ENCODE data around the gene PUS10. TPM values are rescaled to one million over a fixed set of nuclear protein-coding genes. Genes with fewer than 3 reads are reported as not detected.

The PUS10 gene
- total and polyA plus RNA-seq, 2 experiments from 2014 or later, result 2.2 to 2.5 TPM

DNA sequence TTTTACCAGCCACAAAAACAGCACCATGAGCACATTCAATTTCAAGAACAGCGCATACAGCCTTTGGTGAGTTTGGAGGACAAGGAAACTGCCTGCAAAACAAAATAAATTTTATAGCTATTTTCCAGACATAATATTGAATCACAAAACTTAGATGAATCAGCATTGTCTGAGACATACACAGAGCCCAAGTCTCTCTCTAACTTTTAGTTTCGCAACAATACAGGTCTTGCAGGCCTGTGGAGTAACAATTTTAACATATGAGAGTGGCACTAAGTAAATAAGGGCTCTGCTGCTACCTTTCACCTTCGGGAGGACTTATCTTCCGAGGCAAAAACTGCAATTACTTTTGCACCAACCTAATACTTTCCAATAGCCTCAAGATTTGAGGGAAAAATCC lies 56.6 kb downstream of the PUS10 start:
- H3K27me3 Mint-ChIP-seq (ENCODE audit: insufficient read depth, low read depth, poor library complexity), result peaks cover 1% of the 10 kb centered on the region
- Histone ChIP-seq H3K9me2 (ENCODE audit: insufficient read depth) (no peaks in the 10 kb centered on the region), H3K27me3 (ENCODE audit: insufficient read depth) (no peaks in the 10 kb centered on the region), H3K4me3 (no peak overlapping the region), H3K4me1 (ENCODE audit: insufficient read depth) (peaks cover 15% of the 10 kb centered on the region; the same call in 1 of the 2 replicates), H3K79me2 (replicated peaks; ENCODE audit: insufficient read depth) (no peaks in the 10 kb centered on the region), H4K20me1 (replicated peaks; ENCODE audit: insufficient read depth) (no peaks in the 10 kb centered on the region), H2AFZ (no peak overlapping the region), H3F3A (replicated peaks; ENCODE audit: low read depth) (no peaks in the 10 kb centered on the region), H3K27ac (ENCODE audit: low read depth) (no peak overlapping the region), H3K36me3 (ENCODE audit: insufficient read depth) (no peaks in the 10 kb centered on the region), H3K4me2 (no peak overlapping the region)
- H3K9me3 Mint-ChIP-seq, result no peaks in the 10 kb centered on the region
- H3K27ac Mint-ChIP-seq, result no peak overlapping the region
- H3K36me3 Mint-ChIP-seq (ENCODE audit: low read depth), result no peaks in the 10 kb centered on the region
- H3K4me1 Mint-ChIP-seq, result peaks cover 17% of the 10 kb centered on the region; the same call in 2 of the 3 replicates
- H3K4me3 Mint-ChIP-seq, result no peak overlapping the region
- ATAC-seq, result no peak
- TF ChIP-seq EZH2 (IDR thresholded peaks at IDR 0.05; ENCODE audit: low read depth, unreplicated experiment), result no peak
- TF ChIP-seq, protein P1, sequence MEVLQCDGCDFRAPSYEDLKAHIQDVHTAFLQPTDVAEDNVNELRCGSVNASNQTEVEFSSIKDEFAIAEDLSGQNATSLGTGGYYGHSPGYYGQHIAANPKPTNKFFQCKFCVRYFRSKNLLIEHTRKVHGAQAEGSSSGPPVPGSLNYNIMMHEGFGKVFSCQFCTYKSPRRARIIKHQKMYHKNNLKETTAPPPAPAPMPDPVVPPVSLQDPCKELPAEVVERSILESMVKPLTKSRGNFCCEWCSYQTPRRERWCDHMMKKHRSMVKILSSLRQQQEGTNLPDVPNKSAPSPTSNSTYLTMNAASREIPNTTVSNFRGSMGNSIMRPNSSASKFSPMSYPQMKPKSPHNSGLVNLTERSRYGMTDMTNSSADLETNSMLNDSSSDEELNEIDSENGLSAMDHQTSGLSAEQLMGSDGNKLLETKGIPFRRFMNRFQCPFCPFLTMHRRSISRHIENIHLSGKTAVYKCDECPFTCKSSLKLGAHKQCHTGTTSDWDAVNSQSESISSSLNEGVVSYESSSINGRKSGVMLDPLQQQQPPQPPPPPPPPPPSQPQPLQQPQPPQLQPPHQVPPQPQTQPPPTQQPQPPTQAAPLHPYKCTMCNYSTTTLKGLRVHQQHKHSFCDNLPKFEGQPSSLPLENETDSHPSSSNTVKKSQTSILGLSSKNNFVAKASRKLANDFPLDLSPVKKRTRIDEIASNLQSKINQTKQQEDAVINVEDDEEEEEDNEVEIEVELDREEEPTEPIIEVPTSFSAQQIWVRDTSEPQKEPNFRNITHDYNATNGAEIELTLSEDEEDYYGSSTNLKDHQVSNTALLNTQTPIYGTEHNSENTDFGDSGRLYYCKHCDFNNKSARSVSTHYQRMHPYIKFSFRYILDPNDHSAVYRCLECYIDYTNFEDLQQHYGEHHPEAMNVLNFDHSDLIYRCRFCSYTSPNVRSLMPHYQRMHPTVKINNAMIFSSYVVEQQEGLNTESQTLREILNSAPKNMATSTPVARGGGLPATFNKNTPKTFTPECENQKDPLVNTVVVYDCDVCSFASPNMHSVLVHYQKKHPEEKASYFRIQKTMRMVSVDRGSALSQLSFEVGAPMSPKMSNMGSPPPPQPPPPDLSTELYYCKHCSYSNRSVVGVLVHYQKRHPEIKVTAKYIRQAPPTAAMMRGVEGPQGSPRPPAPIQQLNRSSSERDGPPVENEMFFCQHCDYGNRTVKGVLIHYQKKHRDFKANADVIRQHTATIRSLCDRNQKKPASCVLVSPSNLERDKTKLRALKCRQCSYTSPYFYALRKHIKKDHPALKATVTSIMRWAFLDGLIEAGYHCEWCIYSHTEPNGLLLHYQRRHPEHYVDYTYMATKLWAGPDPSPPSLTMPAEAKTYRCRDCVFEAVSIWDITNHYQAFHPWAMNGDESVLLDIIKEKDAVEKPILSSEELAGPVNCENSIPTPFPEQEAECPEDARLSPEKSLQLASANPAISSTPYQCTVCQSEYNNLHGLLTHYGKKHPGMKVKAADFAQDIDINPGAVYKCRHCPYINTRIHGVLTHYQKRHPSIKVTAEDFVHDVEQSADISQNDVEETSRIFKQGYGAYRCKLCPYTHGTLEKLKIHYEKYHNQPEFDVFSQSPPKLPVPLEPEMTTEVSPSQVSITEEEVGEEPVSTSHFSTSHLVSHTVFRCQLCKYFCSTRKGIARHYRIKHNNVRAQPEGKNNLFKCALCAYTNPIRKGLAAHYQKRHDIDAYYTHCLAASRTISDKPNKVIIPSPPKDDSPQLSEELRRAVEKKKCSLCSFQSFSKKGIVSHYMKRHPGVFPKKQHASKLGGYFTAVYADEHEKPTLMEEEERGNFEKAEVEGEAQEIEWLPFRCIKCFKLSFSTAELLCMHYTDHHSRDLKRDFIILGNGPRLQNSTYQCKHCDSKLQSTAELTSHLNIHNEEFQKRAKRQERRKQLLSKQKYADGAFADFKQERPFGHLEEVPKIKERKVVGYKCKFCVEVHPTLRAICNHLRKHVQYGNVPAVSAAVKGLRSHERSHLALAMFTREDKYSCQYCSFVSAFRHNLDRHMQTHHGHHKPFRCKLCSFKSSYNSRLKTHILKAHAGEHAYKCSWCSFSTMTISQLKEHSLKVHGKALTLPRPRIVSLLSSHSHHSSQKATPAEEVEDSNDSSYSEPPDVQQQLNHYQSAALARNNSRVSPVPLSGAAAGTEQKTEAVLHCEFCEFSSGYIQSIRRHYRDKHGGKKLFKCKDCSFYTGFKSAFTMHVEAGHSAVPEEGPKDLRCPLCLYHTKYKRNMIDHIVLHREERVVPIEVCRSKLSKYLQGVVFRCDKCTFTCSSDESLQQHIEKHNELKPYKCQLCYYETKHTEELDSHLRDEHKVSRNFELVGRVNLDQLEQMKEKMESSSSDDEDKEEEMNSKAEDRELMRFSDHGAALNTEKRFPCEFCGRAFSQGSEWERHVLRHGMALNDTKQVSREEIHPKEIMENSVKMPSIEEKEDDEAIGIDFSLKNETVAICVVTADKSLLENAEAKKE (CRISPR knock-in tag; IDR thresholded peaks at IDR 0.05), result no peak
- TF ChIP-seq, protein P2, sequence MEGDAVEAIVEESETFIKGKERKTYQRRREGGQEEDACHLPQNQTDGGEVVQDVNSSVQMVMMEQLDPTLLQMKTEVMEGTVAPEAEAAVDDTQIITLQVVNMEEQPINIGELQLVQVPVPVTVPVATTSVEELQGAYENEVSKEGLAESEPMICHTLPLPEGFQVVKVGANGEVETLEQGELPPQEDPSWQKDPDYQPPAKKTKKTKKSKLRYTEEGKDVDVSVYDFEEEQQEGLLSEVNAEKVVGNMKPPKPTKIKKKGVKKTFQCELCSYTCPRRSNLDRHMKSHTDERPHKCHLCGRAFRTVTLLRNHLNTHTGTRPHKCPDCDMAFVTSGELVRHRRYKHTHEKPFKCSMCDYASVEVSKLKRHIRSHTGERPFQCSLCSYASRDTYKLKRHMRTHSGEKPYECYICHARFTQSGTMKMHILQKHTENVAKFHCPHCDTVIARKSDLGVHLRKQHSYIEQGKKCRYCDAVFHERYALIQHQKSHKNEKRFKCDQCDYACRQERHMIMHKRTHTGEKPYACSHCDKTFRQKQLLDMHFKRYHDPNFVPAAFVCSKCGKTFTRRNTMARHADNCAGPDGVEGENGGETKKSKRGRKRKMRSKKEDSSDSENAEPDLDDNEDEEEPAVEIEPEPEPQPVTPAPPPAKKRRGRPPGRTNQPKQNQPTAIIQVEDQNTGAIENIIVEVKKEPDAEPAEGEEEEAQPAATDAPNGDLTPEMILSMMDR (conservative IDR thresholded peaks at IDR 0.05; ENCODE audit: low read depth in 2 of 2), result no peak
- TF ChIP-seq, protein P3, sequence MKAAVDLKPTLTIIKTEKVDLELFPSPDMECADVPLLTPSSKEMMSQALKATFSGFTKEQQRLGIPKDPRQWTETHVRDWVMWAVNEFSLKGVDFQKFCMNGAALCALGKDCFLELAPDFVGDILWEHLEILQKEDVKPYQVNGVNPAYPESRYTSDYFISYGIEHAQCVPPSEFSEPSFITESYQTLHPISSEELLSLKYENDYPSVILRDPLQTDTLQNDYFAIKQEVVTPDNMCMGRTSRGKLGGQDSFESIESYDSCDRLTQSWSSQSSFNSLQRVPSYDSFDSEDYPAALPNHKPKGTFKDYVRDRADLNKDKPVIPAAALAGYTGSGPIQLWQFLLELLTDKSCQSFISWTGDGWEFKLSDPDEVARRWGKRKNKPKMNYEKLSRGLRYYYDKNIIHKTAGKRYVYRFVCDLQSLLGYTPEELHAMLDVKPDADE (IDR thresholded peaks at IDR 0.05), result no peak
- no peak for TF ChIP-seq ZNF331 (CRISPR knock-in tag; IDR thresholded peaks at IDR 0.05; ENCODE audit: low read depth)
- TF ChIP-seq CREB1 (CRISPR knock-in tag; IDR thresholded peaks at IDR 0.05; ENCODE audit: low read depth), result no peak
- no peak for TF ChIP-seq JUNB (IDR thresholded peaks at IDR 0.05; ENCODE audit: unreplicated experiment)
- no peak for TF ChIP-seq EZH2phosphoT487 (IDR thresholded peaks at IDR 0.05; ENCODE audit: unreplicated experiment)
- TF ChIP-seq, protein P4, sequence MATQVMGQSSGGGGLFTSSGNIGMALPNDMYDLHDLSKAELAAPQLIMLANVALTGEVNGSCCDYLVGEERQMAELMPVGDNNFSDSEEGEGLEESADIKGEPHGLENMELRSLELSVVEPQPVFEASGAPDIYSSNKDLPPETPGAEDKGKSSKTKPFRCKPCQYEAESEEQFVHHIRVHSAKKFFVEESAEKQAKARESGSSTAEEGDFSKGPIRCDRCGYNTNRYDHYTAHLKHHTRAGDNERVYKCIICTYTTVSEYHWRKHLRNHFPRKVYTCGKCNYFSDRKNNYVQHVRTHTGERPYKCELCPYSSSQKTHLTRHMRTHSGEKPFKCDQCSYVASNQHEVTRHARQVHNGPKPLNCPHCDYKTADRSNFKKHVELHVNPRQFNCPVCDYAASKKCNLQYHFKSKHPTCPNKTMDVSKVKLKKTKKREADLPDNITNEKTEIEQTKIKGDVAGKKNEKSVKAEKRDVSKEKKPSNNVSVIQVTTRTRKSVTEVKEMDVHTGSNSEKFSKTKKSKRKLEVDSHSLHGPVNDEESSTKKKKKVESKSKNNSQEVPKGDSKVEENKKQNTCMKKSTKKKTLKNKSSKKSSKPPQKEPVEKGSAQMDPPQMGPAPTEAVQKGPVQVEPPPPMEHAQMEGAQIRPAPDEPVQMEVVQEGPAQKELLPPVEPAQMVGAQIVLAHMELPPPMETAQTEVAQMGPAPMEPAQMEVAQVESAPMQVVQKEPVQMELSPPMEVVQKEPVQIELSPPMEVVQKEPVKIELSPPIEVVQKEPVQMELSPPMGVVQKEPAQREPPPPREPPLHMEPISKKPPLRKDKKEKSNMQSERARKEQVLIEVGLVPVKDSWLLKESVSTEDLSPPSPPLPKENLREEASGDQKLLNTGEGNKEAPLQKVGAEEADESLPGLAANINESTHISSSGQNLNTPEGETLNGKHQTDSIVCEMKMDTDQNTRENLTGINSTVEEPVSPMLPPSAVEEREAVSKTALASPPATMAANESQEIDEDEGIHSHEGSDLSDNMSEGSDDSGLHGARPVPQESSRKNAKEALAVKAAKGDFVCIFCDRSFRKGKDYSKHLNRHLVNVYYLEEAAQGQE (IDR thresholded peaks at IDR 0.05; ENCODE audit: unreplicated experiment), result no peak
- no peak for TF ChIP-seq POLR2AphosphoS5 (IDR thresholded peaks at IDR 0.05; ENCODE audit: low read depth)
- TF ChIP-seq STAT1 (IDR thresholded peaks at IDR 0.05; ENCODE audit: unreplicated experiment), result no peak
- TF ChIP-seq NANOG (IDR thresholded peaks at IDR 0.05; ENCODE audit: borderline replicate concordance), result no peak
- TF ChIP-seq ZNF114 (CRISPR knock-in tag; IDR thresholded peaks at IDR 0.05), result no peak
- no peak for DNase-seq (ENCODE audit: low spot score)
